ENCODE results near the gene C15orf62.
A peak's percentile ranks its signal among the peaks of the same experiment; 100 is the strongest.

C15orf62 gene

DNA sequence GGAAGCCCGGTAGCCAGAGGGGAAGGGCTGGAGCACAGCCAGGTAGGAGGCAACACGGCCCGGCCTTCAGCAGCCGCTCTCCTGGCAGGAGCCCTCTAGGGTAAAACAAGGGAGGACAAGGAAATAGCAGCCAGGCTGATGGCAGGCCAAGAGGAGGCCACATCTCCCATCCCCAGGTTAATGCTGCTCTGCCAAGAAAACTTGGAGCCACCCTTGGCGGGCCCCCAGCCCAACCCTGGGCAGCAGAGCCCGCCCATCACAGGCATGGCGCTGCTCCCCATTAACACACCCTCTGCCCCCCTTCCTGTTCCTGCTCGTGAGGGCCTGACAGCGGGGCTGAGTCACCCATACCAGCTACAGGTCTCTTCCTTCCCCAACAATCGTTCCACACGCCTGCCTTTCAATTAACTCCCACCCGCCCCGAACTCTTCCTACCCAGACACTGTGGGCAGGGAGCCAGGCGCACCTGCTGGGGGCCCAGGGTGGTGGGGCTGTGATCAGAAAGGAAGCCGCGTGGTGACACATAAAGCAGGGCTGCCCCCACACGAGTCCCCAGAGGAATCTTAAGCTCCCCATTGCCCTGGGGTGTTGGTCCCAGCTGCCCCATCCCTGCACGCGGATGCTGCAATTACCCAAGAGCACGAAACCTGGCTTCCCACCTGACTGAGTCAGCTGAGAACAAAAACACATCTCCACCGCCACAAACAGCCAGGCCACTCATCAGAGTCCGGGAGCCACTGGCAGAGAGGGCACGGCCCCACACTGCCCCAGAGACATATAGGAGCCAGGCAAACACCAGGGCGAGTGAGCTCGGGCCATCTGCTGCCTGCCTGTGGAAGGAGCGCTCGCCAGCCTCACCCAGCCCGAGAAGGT lies at the start of gene C15orf62:
Gene C15orf62 (plus strand): TSS at position 707 of the 873 bp plus-strand sequence. CDS start 516 bp downstream, outside the sequence.
- DNase-seq: no peak

GRCh38 chr15:40721701-40722100 lies 48.1 kb upstream of the C15orf62 start:
- DNase-seq: no peak

GRCh38 chr15:40722354-40722753 lies 47.4 kb upstream of the C15orf62 start:
- no peak for DNase-seq

DNA sequence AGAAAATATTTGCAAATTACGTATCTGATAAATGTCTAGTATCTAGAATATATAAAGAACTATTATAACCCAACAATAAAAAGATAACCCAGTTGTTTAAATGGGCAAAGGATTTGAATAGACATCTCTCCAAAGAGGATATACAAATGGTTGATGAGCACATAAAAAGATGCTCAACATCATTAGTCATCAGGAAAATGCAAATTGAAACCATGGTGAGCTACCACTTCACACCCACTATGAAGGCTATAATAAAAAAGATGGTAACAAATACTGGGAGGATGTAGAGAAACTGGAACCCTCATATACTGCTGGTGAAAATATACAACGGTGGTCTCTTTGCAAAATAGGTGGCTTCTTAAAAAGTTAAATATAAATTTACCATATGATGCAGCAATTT lies 46.8 kb upstream of the C15orf62 start:
- no peak for DNase-seq

- no peak for DNase-seq
Measured at GRCh38 chr15:40723919-40724318, 45.9 kb upstream of the C15orf62 start.

DNA sequence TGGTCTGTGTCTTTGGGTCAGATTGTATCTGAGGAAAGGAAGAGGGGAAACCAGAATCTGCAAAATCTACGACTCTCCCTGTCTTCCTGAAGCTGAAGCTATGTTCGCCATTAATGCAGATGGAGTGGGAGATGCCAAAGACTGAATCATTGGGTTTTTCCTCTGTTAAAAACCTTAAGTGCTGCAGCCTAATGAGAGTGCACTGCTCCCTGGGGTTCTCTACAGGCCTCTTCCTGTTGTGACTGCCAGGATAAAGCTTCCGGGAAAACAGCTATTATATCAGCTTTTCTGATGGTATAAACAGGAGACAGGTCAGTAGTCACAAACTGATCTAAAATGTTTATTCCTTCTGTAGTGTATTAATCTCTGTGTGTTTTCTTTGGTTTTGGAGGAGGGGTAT lies 38.7 kb upstream of the C15orf62 start:
- no peak for DNase-seq

DNA sequence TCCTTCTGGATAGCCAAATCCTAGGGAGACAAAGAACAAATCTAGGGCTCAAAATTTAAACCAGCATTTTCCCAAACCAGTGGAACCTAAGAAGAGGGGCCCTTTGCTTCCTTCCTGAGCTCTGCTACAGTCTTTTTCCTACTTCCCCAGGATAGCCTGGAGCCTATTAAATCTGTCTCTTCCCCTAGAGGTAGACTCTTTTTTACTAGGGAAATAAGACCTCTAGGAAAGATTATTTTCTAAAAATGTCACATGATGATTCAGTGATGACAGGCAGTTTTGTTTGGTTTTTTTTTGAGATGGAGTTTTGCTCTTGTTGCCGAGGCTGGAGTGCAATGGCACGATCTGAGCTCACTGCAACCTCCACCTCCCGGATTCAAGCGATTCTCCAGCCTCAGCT lies 33.2 kb upstream of the C15orf62 start:
- no peak for DNase-seq

- DNase-seq: peak; percentile 12
Measured at GRCh38 chr15:40737048-40737447, 32.7 kb upstream of the C15orf62 start.

DNA sequence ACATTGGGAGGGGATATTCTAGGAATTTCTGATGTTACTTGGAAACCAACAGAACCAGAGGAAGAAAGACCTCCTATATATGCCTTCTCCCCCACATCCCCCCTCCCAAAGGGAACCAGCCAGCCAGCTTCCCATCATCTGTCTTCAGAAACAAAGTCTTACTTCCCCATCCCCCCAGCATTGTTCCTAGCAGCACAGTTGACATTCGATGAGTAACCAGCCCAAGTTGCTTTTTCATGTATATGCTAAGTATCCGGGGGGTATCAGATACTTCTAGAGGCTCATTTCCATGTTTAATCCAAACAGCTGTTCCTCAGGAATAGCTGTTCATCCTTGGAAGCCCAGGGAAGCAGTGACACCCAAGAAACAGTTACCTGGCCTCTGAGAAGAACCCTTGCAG lies 30.7 kb upstream of the C15orf62 start:
- no peak for DNase-seq

DNA sequence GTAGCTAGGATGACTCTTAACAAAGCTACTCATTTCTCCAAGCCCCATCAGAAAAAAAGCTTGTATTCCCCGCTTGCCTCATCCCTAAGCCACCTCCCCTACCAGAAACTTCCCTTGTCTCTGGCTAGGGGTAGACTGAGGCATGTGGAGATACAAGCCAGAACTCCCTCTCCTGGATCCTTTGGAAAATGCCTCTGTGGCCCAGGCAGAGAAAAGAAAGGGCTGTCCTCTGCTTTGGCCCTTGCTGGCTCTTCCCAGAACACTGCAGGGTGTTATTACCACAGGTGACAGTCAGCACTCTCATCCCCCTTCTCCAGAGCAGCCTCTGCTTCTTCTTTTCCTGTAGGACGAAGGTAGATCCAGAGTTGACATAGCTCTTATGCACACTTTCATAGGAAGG lies 29.9 kb upstream of the C15orf62 start:
- DNase-seq: no peak

GRCh38 chr15:40743485-40743901 lies 26.3 kb upstream of the C15orf62 start:
- DNase-seq: no peak

- no peak for DNase-seq
Measured at GRCh38 chr15:40743921-40744814, 25.6 kb upstream of the C15orf62 start.

GRCh38 chr15:40744815-40745152 lies 25.0 kb upstream of the C15orf62 start:
- DNase-seq: no peak

DNA sequence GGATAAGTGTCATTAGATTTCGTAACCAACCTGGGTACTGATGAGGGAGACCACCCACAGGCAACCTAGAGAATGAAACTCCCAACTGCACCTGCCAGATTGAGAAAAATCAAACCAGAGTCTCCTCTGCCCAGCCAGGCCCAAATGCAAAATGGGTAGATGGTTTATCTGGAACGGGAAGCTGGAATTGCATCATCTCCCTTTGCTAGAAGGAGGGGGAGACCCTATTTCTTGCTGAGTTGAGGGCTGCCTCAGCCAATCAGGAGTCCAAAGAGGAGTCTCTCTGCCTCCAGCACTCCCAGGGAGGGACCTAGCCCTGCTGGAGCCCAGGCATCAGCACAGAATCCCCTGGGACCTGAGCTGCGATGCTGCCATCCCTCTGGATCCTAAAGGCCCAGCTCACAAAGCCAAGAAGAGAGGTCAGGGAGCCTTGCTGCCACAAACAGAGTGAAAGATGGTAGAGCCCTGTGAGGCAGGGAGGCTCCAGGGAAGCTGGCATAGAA lies 22.8 kb upstream of the C15orf62 start:
- no peak for DNase-seq

DNA sequence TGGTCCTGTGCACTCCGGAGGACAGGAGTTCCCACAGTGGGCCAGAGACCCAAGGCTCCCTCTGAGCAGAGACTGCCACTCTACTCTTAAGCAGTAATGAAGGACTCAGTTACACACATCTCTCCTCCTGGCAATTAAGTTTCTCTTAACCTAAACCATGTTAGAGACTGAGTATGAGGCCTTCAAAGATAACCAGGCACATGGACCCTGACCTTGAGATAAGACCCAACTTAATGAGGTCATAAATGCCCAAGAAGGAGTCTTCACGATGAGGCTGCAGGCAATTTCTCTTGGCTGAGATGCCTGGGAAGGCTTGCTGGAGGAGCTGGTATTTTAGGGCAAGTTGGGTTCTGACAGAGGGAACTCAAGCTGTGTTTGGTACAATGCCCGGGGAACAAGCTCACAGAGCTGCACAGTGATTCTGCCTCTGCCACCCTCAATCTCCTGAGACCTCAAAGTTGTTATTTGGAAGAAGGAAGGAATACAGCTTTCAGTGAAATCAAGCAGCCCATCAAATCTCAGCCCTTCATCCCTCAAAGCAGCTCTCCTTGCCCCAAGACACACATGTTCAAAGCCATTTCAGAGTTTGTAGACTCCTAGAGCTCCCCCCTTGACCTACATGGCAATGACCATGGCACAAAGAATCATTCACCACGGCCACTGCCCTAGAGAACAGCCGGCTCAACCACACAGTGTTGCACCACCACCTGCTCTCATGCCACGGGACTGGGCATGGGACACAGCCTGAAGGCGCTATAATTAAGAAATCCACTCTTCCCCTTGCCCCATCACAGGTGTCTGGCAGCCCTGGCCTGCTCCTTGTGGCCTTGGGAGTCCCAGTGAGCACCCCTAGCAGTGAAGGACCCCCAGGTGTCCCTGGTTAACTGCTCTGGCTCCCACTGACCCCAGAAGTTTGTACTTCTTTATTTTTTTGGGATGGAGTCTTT lies 21.8 kb upstream of the C15orf62 start:
- no peak for DNase-seq

- DNase-seq: no peak
Measured at GRCh38 chr15:40749151-40749630, 20.6 kb upstream of the C15orf62 start.

DNA sequence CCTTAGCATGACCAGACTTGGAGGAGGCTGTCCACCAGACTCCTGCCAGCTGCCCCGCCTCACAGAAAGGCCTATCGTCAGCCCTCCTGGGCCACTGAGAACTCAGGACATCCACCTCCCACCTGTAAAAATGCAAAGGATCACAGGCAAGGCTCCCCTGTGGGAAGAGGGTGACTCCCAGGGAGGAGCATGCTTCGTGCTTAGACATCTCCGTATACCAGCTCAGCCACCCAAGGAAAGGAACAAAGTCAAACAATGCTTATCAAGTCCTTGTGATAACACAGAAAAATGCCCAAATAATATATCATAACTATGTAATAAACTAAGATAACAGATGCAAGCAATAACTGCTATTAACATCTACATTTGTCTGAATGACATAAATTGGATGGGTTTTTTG lies 18.9 kb upstream of the C15orf62 start:
- no peak for DNase-seq

DNA sequence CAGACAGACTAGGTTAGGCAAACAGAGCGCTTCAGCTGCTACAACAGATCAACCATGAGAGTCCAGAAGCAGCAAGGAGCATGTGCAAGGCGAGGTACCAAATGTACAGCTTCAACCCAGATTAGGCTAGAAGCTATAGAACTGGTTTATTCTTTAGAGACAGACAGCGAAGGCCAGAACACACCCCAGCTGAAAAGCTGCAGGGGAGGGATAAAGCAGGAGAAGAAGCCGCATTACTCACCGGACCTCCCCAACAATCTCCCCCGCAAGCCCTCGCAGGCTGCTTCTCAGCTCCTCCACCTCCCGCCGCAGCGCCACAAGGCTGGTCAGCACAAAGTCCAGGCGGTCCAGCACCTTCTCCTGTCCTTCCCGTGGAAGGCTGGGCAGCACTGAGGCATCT lies 18.0 kb upstream of the C15orf62 start:
- DNase-seq: no peak

DNA sequence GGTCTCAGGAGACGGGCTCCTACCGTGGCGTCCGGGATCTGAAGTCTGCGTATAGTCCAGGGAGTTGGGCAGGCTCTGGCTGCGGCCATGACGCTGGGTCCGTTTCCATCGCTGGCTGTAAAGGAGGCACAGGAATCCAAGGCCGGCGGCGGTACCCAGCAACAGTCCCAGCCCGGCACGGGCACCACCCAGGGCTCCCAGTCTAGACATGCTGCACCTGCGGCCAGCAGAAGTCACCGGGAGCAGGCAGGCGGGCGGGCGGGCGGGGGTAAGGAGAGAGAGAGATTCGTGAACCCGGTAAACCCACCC lies 15.3 kb upstream of the C15orf62 start:
- no peak for DNase-seq

DNA sequence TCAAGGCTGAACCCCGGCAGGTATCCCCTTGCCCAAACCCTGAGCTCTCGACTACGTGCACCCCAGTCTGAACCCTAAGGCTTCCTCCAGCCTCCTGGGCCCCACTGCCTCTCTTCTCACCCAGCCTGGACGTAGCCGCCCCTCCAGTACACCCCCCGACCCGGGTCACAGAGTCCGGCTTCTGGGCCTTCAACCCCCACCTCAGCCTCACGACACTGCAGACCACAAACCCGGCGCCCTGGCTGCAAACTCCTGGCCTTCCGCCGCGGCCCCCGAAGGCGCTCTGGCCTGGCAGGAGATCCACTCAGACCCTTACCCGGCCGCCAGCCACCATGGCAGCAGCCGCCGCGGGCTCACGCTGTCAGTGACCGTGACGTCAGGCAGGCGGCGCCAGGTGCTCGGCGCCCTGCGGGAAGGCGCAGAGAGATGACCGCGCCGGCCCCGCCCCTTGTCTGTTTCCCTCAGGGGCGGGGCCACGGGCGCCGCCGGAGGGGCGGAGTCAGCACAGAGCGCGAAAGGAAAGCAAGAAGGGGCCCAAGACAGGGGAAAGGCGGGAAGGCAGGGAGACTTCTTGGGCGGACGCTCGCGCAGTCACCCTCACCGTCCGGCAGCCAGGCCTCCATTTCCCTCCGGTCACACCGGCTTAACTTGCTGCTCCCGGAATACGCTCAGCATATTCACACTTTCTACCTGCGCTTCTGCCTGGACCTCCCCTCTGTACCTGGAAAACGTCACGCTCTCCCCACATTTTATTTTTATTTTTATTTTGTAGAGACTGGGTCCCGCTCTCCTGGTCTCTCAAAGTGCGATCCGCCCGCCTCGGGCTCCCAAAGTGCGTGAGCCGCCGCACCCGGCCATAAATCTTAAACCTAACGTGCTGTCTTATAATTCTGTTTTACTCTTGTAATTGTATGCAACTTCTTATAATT lies 14.6 kb upstream of the C15orf62 start, which contains the start of gene RMDN3:
Gene RMDN3 (minus strand): TSS at position 372 of the 929 bp plus-strand sequence. CDS start 471 bp downstream, outside the sequence.
- peak; percentile 52 for DNase-seq

- DNase-seq: no peak
Measured at GRCh38 chr15:40755812-40756208, 14.0 kb upstream of the C15orf62 start.

All from DMS153 (cell line).